WTC11 (cell line): ENCODE measurements around the gene MAGED1.

Experiments used
- GTF2I ChIP-seq: fragments of 250-450 bp; sonication (Bioruptor Pico); conservative IDR thresholded peaks from 2 replicates; pipeline ENCODE4 v1.4.0; 2021; ENCODE audit warnings: mild to moderate bottlenecking
- MXD4 ChIP-seq: fragments of 250-450 bp; sonication (Bioruptor Pico); IDR thresholded peaks from 2 replicates; pipeline ENCODE4 v1.8.0; 2021; ENCODE audit warnings: mild to moderate bottlenecking, moderate library complexity, borderline replicate concordance

GRCh38 chrX:51891821-51892551 is 1.4 kb upstream of the MAGED1 start:
- TF ChIP-seq MXD4 (CRISPR knock-in tag) = no peak
- no peak for TF ChIP-seq GTF2I
